HL-60 (cell line): ENCODE data around the gene TRIM47.

Experiments used
- DNase-seq, 2 experiments: peaks; one replicate each; pipeline ENCODE4 v3.0.0-alpha.2; 2010 to 2020; ENCODE audit warnings: low read depth in 1 of 2, low spot score in 1 of 2
- H3K27ac ChIP-seq: fragments of 250-450 bp; sonication (Bioruptor Pico); replicated peaks from 2 replicates; pipeline ENCODE4 v1.5.1; 2020; ENCODE audit warnings: mild to moderate bottlenecking, moderate library complexity
- H3K27me3 ChIP-seq: fragments of 250-450 bp; sonication (Bioruptor Pico); 2 replicates; pipeline ENCODE4 v1.5.1; 2021; ENCODE audit warnings: mild to moderate bottlenecking, moderate library complexity; ENCODE audit not compliant: insufficient read depth, poor library complexity, severe bottlenecking
- H3K4me3 ChIP-seq: replicated peaks from 2 replicates; pipeline ENCODE4 v1.5.1; 2011; ENCODE audit warnings: mild to moderate bottlenecking, control low read depth, low read length; ENCODE audit not compliant: insufficient read depth
- GABPA ChIP-seq: IDR thresholded peaks from 2 replicates; pipeline ENCODE4 v1.6.1; 2012; ENCODE audit warnings: low read depth
- POLR2AphosphoS5 ChIP-seq: IDR thresholded peaks from 2 replicates; pipeline ENCODE4 v1.6.1; 2012; ENCODE audit warnings: low read depth
- REST ChIP-seq: IDR thresholded peaks from 2 replicates; pipeline ENCODE4 v1.6.1; 2012; ENCODE audit warnings: low read depth; ENCODE audit not compliant: insufficient replicate concordance
- SPI1 ChIP-seq: IDR thresholded peaks from 2 replicates; pipeline ENCODE4 v1.6.1; 2012; ENCODE audit warnings: low read depth, mild to moderate bottlenecking, borderline replicate concordance
- TF ChIP-seq, protein P1 (sequence below): IDR thresholded peaks from one replicate; pipeline ENCODE4 v1.5.1; 2011; ENCODE audit warnings: low read length, control low read depth, inconsistent platforms; ENCODE audit not compliant: insufficient read depth

The TRIM47 gene

GRCh38 chr17:75876938-75877751 is 1.2 kb downstream of the TRIM47 start:
- H3K27me3 ChIP-seq: peaks cover 9% of the 10 kb centered on the region
- H3K4me3 ChIP-seq: no peak overlapping the region; the same call in 1 of the 2 replicates
- no peak for DNase-seq
- TF ChIP-seq REST (no peak), GABPA (no peak), SPI1 (no peak), POLR2AphosphoS5 (no peak)
- TF ChIP-seq, protein P1, sequence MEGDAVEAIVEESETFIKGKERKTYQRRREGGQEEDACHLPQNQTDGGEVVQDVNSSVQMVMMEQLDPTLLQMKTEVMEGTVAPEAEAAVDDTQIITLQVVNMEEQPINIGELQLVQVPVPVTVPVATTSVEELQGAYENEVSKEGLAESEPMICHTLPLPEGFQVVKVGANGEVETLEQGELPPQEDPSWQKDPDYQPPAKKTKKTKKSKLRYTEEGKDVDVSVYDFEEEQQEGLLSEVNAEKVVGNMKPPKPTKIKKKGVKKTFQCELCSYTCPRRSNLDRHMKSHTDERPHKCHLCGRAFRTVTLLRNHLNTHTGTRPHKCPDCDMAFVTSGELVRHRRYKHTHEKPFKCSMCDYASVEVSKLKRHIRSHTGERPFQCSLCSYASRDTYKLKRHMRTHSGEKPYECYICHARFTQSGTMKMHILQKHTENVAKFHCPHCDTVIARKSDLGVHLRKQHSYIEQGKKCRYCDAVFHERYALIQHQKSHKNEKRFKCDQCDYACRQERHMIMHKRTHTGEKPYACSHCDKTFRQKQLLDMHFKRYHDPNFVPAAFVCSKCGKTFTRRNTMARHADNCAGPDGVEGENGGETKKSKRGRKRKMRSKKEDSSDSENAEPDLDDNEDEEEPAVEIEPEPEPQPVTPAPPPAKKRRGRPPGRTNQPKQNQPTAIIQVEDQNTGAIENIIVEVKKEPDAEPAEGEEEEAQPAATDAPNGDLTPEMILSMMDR: no peak
- H3K27ac ChIP-seq: no peak overlapping the region

DNA sequence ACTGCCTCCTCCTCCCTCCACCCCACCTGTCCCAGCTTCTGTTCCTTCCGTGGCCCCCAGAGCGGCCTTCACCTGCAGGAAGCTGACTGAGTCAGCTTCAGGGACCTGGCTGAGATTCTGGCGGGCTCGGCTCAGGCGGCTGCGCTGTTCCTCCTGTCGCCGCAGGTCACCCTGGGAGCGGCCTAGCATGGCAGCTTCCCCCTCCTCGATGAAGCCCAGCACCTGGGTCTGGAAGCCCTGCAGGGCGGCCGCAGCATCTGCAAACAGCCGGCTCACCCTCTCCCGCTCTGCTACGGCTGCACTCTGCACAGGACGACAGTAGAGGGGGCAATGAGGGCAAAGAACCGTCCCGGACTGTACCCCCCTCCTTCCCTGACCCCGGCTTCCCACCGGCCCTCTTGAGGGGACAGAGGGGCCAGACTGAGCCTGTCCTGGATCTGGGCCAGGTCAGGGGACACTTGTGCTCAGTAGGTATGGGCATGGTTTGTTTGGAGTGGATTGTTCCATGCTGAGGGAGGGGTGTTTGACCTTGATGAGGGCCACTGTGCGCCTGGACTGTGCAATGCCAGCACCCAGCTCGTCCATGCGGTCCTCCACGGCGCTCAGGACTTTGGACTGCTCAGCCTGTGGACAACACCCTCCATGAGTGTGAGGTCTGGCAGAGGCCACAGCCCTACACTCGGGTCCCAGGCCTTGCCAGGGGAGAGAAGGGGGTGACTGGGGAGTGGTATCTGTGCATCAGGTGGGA is 2.0 kb downstream of the TRIM47 start:
- H3K27ac ChIP-seq: no peak overlapping the region
- no peak for DNase-seq

More for the DNA sequence above, 2.0 kb downstream of the TRIM47 start:
- Histone ChIP-seq H3K4me3 (no peak overlapping the region), H3K27me3 (peaks cover 9% of the 10 kb centered on the region)
- TF ChIP-seq, protein P1: no peak
- TF ChIP-seq SPI1 (no peak), POLR2AphosphoS5 (no peak), GABPA (no peak), REST (no peak)
